VCaP (cell line): ENCODE measurements around the gene ITPR2.

Source experiments
- H3K27ac ChIP-seq: fragments of 450-650 bp; 2 replicates; pipeline ENCODE4 v1.5.1; 2017
- TF ChIP-seq, protein P1 (sequence below): fragments of 450-650 bp; conservative IDR thresholded peaks from 2 replicates; pipeline ENCODE4 v1.5.1; 2017; ENCODE audit warnings: mild to moderate bottlenecking, moderate library complexity

ITPR2 gene

DNA sequence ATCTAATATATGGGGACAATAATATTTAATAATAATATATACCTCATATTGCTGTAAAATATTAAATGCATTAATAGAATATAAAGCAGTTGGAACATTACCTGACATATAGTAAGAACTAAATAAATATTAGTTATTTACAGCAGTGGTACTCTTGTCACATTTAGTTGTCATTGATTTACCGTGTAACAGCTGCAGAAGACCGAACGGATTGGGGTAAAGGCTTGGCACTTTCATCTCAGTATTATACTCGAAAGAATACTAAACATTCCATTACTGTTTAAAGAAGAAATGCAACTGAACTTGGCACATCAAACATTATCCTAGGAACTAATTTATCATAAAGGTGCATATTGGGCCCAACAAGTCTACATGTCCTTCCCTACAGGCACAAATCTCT lies 61.1 kb downstream of the ITPR2 start:
- H3K27ac ChIP-seq: no peak overlapping the region
- TF ChIP-seq, protein P1, sequence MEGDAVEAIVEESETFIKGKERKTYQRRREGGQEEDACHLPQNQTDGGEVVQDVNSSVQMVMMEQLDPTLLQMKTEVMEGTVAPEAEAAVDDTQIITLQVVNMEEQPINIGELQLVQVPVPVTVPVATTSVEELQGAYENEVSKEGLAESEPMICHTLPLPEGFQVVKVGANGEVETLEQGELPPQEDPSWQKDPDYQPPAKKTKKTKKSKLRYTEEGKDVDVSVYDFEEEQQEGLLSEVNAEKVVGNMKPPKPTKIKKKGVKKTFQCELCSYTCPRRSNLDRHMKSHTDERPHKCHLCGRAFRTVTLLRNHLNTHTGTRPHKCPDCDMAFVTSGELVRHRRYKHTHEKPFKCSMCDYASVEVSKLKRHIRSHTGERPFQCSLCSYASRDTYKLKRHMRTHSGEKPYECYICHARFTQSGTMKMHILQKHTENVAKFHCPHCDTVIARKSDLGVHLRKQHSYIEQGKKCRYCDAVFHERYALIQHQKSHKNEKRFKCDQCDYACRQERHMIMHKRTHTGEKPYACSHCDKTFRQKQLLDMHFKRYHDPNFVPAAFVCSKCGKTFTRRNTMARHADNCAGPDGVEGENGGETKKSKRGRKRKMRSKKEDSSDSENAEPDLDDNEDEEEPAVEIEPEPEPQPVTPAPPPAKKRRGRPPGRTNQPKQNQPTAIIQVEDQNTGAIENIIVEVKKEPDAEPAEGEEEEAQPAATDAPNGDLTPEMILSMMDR: no peak

DNA sequence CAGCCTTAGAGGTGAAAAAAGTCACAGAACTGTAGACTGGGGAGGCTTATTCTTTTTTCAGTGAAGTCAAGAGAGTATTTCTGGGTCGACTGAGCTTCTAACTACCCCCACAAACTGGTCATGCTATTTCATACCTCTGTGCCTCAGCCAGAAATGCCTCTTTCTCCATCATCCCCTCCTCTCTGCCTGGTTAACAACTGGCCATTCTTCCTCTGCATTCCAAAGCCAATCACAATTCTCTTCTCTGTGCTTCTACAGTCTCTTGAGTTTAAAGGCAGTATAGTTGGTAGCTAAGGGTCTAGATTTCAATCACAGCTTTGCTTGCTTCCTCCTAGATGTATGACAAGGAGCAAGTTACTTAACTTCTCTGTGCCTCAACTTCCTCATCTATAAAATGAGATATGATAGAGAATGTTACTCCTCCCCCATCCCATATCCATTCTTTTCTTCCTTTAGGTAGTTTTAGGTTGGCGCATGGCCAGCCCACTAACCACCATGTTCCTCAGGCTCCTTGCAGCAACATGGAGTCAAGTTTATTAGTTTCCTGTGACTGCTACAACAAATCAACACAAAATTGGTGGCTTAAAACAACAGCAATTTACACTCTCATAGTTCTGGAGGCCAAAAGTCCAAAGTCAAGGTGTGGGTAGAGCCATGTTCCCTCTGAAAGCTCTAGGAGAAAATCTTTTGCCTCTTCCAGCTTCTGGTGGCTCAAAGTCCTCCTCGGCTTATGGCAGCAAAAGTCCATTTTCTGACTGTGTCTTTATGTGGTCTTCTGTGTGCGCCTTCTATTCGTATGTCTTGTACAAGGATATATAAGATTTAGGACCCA lies 62.5 kb downstream of the ITPR2 start:
- TF ChIP-seq, protein P1: no peak
- peak overlapping the region; percentile 22; the same call in 1 of the 2 replicates for H3K27ac ChIP-seq

DNA sequence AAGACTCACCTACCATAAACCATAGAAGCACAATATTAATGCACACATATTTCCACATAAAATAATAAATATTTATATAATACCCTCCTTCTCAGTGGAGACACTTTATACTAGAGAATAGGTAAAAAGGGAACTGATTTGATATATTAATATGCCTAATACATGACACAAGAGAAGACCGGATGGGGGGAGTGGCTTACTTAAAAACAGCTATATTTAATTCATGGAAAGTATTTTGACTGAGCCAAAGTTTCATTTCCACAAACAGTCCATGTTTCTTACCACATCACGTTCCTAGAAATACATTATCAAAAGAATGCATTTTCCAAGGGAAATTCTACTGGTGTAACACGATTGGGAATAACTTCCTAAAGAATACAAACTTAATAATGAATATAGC lies 63.4 kb downstream of the ITPR2 start:
- peak overlapping the region; percentile 22 for H3K27ac ChIP-seq
- TF ChIP-seq, protein P1: no peak

DNA sequence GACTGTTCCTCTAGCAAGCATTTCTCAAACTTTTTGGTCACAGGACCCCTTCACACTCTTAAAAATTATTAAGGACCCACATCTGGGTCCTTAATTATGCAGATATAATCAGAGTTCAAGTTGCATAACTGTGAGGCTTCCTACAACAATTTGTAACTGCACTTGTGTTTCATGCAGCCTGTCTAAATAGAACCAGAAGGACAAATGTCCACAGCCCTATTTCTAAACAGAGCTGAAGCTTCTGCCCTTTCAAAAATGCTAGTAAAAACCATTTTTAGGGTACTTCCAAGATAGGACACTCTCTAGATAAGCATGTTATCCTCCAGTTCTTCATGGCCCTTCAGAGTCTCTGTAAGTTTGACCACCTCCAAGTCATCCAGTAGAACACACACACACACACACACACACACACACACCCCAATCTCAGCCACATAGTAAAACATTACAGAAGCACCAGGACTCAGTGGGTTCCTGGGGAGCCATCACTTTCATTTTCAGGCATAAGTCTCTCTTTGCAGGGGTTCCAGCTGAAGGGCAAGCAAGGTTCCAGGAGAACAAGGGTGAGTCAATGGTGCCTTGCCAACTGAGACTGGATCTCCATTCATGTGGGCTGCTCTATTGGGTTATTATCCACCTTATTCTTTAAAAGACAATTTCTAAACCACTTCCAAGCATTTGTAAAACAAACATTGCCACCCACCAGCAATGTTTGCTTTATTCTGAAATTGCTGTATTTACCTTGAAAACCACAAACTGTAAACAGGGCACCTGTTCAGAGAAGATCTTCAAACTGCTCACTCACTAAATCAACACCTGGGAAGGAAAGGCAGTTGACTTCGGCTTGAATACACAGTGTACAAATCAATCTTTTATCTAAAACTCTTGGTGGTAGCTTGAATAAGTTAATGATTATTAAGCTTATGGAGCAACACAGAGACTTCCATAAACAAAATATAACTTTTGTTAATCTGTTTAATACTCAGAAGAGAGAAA lies 64.1 kb downstream of the ITPR2 start:
- peak overlapping the region; percentile 22 for H3K27ac ChIP-seq
- TF ChIP-seq, protein P1: no peak

DNA sequence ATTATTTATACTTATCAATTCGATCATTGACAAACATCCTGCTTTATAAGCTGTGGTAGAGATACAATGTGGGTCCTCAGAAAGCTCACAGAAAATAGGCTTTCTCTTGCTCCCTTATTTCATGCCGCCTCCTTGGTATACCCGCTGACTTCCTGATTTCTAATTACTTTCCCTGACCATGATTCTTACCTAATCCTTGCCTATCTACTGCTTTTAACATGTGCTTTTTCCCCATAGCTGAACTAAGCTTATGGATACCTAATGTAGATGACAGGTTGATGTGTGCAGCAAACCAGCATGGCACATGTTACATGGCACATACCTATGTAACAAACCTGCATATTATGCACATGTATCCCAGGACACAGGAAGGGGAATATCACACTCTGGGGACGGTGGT lies 65.1 kb downstream of the ITPR2 start:
- TF ChIP-seq, protein P1: no peak
- peak overlapping the region; percentile 22 for H3K27ac ChIP-seq

DNA sequence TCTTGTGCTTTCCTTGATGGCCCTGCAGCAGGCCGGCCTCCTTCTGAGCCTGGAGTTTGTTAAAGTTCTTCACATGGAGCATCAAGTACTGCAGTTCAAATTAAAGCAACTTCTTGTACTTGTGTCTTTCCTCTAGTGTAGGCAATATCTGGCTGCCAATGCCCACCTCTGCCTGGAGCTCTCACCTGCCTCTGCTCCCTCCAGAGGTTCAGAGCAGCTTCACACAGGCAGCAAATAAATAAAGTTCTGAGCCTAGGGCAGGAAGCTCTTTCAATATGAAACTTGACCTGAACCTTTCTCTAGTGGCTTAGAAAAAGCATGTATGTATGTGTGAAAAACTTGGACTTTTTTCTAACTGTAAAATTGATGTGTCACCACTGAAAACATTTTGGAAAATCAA lies 65.9 kb downstream of the ITPR2 start:
- H3K27ac ChIP-seq: peak overlapping the region; percentile 22
- TF ChIP-seq, protein P1: no peak; the same call in 1 of the 2 replicates

DNA sequence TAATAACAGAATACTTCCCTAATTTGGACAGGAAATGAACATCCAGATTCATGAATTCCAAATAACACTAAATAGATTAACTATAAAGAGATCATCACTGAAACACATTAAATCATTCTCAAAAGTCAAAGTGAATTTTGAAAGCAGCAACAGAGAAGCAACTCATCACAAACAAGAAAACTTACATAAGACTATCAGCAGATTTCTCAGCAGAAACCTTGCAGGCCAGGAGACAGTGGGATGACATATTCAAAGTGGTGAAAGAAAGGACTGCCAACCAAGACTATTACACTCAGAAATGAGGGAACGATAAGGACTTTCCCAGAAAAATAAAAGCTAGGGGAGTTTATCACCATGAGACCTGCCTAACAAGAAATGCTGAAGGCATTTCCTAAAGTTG lies 70.8 kb downstream of the ITPR2 start:
- TF ChIP-seq, protein P1: no peak
- H3K27ac ChIP-seq: no peak overlapping the region
